HG03025 (cell line): ENCODE results near the gene DLGAP1.

Experiments
- ATAC-seq: cut with Tn5 transposase; IDR thresholded peaks from one replicate; pipeline ENCODE4 v1.9.1; 2021; ENCODE audit warnings: mild to moderate bottlenecking, moderate library complexity; ENCODE audit not compliant: unreplicated experiment, low FRiP score

The DLGAP1 gene

DNA sequence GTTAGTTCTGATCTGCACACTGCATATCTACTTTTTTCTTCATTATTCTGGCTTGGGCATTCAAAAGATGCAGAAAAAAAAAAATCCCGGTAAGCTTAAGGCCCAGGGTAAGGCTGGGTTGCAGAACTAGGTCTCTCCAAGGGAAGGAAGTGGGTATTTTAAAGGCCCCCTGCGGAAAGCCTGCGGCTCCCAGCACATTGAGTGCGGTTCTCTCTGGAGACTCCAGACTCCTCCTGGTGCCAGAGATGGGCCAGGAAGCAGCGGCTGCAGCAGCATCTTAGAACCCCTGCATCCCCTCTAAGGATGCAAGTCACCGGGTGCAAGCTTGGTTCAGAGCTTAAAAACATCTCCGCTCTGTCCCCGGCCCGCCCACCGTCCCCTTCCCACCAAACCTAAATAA, 955.6 kb downstream of the DLGAP1 start:
- ATAC-seq, result no peak

DNA sequence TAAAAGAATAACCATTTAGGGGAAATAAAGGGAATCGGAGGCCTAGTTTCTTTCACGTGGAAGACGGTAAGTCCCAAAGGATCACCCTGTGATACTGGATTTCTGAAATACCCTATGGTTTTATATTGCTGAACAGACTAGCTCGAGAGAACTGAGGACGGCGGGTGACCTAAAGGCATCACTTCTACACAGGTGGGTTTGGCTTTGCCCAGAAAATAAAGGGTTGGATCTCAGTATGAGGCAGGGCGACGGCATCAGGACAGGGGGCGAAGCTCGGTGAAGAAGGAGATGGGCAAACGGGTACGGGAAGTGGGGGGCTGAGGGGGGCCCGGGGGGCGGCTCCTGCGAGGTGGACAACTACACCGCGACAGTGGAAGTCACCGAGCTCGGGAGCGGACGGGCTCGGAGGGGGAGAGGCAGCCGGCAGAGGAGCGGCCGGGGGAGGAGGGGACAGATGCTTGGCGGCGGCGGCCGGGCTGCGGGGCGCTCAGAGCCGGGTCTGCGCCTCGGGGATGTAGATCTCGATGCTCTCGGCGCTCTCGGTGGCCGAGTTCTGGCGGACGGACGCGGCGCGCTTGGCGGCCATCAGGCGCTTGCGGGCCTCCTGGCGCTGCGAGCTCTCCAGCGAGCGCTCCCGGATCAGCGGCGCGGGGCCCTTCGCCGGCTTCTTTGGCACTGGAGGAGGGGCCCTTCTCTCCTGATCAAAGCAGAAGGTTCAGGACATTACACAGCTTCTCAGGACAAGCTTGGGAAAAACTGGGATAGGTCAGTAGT, 956.2 kb downstream of the DLGAP1 start:
- ATAC-seq, result no peak

DNA sequence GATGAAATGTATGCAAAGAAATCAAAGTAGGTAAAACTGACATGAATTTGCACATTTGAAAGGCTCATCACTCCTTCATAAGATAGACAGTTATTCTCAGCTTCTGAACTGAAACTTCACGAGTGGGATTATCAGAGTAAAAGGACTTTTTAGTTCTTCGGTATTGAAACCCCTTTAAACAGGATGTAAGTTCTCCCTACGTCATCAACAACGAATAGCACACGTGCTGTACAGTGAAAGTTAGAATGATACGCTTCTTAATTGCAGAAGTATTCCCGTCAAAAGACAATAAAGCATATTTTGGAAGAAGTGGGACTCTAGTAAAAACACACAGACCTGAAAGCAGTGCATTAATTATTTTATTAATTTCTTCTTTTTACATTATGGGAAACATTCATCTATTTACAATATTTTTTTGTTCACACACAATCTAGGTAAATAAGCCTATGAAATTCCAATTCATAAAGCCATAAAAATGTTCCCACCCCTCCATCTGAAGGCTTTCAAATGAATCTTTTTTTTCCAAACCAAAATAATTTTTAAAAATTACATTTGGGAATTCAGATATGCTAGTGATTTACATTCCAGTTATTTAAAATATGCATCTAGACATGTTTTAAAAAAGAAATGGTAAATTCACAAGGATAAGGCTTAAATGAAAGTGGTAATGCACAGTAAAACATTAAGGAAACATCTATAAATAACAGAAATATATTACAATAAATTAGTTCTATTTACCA, 959.2 kb downstream of the DLGAP1 start:
- no peak for ATAC-seq

DNA sequence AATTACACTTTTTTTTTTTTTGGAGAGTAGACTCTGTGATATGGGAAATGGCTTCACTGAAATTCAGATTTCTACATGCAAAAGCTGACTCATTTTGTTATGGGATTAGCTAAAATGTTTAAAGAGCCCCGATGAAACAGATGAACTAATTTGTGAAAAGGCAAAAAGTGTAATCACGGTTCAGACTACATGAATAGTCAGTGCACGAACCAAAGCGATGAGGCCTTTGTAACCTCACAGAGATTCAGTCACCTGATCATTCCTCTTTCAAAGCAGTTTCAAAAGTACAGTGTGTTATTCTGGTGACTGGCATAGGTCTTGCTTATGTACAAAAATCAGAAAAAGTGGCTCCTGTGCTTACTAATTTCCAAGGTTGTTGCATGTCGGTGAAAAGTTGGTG, 960.5 kb downstream of the DLGAP1 start:
- no peak for ATAC-seq

DNA sequence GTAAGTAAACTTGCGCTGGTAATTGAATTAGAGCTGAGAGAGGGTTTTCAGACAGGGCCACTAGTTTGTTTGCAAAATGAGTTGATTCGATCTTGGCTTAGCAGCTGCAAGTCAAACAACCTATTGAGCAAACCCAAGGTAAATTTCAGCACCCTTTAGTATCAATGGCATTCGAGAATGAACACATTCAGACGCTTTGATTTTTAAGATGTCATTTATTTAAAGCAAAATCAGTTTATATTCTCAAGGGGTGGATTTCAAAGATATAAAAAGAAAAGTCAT, 960.9 kb downstream of the DLGAP1 start:
- ATAC-seq, result no peak

DNA sequence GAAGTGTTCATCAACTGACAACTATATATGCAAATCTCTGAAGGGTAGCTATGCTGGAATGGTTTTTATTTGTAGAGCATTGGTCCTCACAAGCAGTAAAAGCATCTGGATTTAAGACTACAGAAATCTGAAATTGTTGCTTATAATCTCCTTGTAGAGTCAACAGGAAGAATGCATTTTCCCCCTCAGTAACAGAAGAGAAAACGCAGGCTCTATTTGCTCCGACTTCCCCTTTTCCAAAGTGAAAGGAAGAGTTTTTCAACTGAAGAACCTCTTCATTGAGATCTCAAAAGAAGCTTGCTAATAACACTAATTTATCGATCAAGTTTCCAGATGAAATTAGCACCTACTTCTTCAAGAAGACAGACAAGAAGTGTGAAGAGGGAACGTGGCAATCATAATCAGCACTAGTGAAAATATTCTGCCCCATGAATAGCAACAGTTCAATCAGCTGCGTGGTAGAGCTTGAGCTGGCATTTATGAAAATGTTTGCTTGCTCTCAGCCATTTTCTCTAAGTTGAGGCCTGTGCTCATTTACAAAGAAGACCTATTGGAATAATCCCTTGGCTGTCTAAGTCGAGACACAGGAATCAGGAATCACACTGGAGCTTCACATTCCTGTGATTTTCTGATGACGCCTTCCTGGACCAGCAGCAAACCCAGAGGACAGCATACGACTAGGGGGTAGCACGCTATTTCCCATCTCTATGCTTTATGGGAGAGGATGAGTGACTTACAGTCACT, 961.4 kb downstream of the DLGAP1 start:
- no peak for ATAC-seq

DNA sequence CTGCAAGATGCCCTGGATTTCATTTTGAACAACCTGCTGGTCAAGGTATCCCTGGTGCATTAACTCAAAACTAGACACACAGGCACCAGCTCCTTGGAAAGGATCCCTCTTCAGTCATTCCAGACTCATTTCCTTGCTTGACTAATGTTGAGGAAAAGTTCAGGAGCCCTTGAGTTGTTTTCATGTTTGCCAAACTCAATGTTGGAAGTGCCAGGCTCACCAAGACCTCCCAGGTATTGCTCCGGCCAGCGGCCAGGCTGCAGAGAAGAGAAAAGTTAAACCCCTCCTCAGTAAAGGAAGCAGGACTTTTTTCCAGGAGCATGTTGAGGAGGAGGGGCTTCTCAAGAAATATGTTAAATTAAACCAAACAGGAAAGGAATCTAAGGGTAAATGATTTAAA, 962.4 kb downstream of the DLGAP1 start:
- no peak for ATAC-seq

DNA sequence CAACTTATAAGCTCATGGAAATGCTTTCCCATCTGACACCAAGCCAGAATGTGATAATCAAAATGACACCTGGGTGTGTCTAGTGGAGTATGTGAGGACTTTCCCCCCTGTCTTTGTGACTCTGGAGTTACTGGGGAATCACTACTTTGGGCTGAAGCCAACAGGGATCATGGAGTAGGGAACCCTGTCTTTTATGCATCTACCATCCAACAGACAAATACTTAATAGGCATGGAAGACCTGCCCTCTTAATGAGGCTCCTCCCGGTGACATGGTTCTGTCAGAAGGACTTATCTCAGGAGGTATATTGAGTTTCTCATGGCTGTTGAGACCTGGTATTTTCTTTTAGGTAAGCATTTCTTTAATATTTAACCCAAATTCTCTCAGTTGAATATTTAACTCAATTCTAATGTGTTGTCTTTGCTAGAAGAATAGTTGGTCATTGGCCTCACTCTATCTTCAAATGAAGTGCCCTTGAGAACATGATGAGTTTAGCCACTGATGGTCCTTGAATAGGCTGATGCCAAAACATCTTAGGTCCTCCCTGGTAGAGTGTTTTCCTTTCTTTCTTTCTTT, 963.0 kb downstream of the DLGAP1 start:
- no peak for ATAC-seq

DNA sequence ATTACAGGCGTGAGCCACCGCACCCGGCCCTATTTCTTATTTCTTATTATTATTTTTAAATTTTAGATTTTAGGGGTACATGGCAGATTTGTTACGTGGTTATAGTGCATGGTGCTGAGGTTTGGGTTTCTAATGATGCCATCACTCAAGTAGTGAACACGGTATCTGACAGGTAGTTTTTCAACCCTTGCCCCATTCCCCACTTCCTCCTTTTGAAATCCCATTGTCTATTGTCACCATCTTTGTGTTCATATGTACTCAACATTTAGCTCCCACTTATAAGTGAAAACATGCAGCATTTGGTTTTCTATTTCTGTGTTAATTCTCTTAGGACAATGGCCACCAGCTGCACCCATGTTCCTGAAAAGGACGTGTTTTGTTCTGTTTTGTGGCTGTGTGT, 965.6 kb downstream of the DLGAP1 start:
- no peak for ATAC-seq

DNA sequence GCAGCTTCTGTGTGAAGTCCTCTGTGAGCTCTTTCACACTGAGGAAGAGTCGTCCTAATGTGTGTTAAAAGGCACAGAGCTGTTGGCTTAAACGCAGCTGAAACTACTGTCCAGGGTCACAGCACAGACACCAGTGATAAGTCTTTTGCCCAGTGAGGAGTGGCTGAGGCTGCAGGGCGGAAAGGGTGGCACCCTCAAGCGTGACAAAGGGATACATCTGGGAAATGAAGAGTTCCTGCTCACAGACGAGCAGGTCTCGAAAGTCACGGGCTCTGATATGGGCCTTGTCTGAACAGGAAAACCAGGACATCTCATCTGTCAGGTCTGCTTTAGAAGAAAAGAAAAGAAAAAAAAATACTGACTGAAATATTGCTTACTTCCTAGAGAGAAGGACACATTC, 968.6 kb downstream of the DLGAP1 start:
- ATAC-seq, result no peak

DNA sequence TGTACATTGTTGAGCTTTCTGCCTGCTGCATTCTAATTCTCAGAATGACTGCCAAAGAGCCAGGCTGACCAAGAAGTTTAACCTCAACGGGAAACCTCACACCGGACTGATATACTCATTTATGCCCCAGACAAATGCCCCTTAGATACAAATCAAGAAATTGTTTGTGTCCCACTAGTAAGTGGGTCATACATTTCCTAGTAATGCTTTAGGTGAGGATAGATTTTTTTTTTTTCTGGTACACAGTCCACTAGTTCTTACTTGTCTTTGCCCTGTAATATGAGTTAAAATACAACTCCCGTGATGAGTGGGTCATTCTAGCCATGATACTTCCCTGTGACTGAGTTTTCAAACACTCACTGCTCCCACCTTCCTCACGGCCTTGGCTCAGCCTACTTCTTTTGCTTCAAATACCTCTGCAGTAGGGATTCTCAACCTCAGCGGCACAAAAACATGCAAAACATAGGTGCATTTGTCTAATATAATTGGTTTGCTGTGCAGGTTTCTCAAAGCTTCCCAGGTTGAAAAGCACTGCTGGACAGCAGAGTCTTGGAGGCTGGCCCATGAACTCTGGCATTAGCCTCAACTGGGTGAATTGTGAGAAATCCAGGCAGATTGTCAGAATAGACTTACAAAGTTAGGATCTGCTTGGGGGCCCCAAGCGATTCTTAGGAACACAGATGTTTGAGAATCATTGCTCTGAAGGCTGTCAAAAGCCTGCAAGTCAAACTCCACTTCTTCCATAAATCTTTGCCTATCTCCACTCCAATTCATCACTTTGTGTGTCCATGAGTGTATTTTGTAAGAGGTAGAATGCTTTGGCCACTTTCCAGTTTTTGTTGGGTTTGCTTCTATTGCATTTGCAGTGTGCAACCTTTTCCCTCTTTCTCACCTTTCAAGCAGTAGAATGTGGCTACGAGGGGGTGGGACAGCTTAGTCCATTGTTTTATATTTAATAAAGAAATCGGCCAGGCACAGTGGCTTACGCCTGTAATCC, 969.7 kb downstream of the DLGAP1 start:
- ATAC-seq, result no peak

DNA sequence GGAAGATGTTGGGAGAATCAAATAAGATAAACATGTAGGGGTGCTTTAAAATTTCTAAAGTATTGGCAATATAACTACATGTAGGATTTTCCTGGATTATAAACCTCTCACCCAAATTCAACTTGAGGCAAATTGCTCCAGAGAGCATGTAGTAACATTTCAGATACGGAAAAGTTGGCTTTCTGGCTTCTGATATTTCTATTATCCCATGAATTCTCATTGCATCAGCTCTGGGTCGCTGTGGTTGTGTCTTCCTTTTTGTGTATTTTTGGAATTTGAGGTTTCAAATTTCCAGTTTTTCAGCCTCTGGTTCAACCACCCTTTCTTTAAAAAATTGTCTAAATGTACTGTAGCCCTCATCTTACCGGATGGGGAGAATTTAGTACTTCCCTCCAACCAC, 972.8 kb downstream of the DLGAP1 start:
- no peak for ATAC-seq

DNA sequence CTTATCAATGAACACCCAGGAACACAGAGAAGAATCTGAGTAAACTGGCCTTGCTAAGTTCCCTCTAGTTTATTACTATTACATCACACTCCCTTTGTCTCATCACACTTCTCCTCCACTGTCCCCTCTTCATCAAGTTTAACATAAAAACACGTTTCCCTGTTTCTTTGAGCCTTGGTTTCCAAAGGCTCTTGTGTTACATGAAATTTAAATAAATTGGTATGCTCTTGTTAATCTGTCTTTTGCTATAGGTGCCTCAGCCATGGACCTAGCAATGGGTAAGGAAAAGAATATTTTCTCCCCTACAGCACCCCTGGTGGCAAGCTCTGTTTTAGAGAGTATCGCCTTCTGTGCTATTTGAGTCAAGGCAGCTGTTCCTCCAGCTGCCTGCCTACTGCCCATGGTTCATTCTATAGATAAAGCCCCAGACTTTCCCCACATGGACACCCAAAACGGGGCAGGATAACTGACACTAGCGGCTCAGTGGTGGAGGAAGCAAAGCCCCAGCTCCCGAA, 973.4 kb downstream of the DLGAP1 start:
- no peak for ATAC-seq

DNA sequence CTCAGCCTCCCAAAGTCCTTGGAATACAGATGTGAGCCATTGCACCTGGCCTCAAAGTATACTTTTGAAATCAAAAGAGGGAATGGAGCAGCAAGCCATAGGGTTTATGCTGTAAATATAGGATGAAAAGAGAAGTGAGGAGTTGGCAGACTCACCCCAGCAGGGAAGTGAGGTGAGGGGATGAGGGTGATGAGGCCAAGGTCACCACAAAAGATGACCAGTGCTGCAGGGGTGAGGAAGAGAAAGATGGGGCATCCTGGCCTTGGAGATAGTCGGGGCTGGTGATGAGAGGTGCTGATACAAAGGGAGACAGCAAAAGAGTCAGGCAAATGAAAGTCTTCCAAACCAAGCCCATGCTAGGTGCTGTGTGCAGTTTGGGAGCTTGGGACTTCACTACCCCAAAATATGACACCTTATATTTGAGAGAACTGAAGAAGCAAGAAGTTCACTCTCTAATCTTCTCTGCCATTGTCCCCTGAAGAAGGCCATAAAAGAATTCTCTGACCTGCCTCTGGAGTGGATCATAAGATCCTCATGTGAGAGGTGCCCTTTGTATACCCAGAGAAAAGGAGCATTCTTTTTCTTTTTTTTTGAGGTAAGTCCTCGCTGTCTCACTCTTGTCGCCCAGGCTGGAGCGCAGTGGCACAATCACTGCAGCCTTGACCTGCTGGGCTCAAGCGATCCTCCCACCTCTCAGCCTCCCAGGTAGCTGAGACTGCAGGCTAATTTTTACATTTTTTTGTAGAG, 974.1 kb downstream of the DLGAP1 start:
- no peak for ATAC-seq

DNA sequence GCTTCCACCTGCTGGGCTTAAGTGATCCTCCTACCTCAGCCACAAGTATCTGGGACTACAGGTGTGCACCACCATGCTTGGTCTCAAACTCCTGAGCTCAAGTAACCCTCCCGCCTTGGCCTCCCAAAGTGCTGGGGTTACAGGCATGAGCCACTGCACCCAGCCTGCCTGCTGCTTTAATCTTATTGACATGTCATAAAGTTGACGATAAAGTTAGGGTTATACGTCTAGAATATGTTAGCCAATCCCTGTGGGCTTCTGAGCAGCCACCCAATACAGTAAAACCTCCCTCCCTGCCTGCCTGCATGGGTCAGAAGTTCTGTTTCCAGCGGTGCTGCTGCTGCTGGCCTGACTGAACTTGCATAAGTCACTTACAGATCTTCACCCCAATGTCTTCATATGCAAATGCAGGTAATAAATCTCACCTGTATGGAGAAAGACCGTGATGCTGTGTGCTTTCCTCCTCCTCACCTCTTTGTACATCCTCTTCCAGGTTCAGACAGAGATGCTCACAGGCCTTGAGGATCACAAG, 975.1 kb downstream of the DLGAP1 start:
- ATAC-seq, result no peak

DNA sequence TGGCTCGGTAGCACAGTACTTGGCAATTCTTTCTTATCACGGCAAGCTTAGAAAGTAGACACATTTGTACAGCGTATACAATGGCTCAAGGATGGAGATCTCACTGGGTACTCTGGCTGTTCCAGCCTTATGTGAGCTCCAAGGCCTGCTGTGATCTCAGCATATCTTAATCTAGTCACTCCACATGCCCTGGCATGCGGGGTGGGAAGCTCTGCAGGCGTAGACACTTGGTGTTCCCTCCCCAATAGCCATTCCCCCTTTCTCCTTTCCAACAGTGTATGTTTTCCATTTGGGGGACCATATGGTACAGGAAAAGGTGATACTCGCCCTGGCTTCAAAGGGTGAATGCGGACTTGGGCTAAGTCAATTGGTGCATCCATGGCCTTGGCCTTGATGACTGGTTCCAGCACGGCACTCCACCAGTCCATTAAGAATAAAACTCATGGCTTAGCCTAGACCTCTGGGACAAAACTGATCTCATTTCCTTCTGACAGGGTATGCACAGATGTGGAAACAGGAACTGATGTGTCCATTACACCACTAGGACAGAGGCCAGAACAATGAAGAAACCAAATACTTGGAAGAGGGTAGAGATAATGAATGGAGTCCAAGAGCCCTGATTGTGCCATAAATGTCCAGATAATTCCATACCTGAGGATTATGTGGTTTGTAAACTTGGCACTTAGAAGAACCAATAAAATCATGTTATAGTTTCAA, 976.7 kb downstream of the DLGAP1 start:
- no peak for ATAC-seq

DNA sequence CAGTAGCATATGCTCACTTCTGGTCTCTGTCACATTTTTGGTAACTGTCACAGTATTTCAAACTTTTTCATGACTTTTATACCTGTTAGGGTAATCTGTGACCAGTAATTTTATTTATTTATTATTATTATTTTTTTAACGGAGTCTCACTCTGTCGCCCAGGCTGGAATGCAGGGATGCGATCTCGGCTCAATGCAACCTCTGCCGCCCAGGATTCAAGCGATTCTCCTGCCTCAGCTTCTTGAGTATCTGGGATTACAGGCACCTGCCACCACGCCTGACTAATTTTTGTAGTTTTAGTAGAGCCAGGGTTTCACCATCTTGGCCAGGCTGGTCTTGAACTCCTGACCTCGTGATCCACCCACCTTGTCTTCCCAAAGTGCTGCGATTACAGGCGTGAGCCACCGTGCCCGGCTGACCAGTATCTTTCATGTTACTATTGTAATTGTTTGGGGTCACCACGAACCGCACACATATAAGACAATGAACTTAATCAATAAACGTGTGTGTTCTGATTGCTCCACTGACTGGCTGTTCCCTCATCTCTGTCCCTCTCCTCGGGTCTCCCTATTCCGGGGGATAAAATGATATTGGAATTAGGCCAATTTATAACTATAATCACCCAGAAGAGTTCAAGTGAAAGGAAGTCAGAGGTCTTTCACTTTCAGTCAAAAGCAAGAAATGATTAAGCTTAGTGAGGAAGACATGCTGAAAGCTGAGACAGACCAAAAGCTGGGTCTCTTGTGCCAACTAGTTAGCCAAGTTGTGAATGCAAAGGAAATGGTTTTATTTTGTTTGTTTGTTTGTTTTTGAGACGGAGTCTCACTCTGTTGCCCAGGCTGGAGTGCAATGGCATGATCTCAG, 982.2 kb downstream of the DLGAP1 start:
- no peak for ATAC-seq
